Fibroblast of the aortic adventitia (primary cell): Measurements from ENCODE around the gene TARS1. TPM values are rescaled to one million over a fixed set of nuclear protein-coding genes. Genes with fewer than 3 reads are reported as not detected.

Source experiments
- DNase-seq: peaks from one replicate; pipeline ENCODE4 v3.0.0-alpha.2; 2010; ENCODE audit warnings: low read depth
- H3K4me3 ChIP-seq: 2 replicates; pipeline ENCODE4 v1.5.1; 2011; ENCODE audit warnings: low read depth, mild to moderate bottlenecking, control low read depth, low read length, moderate library complexity
- total RNA-seq: library from RNA; depleted of rRNA; stranded (reverse); fragments of >200 nt; gene quantifications from 2 replicates; pipeline ENCODE4 v1.2.3, GENCODE V29; 2012; ENCODE audit warnings: low replicate concordance
- TF ChIP-seq, protein P1 (sequence below): IDR thresholded peaks from 2 replicates; pipeline ENCODE4 v1.5.1; 2011; ENCODE audit warnings: mild to moderate bottlenecking, low read length, control low read depth, inconsistent platforms; ENCODE audit not compliant: insufficient read depth

Gene TARS1
- total RNA-seq, 1 donor: 328 TPM

DNA sequence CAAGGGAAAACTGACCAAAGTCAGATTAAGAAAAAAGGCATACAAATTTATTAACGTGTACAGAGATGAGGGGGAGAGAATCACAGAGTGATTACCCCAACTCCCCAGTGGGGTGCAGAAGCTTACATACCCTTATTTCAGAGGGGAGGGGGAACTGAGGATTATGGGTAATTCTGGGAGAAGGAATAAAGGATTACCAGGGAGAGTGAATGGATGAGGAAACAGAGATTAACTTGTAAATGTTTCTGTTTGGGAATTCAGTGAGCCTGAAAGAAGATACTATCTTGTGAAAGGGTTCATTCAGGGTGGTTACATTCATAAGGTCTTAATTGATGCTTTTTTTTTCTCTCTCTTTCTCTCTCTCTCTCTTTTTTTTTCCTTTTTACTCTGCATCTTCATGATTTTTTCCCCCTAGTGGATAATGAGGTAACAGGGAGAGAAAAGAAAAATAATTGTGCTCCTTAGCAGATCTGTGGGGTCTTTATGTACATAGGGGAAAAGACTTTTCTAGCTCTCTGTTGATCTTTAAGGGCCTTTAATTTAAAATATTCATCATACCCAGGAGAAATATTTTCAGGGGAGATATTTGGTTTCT is 49.4 kb downstream of the TARS1 start:
- no peak for DNase-seq
- no peak overlapping the region for H3K4me3 ChIP-seq
- TF ChIP-seq, protein P1, sequence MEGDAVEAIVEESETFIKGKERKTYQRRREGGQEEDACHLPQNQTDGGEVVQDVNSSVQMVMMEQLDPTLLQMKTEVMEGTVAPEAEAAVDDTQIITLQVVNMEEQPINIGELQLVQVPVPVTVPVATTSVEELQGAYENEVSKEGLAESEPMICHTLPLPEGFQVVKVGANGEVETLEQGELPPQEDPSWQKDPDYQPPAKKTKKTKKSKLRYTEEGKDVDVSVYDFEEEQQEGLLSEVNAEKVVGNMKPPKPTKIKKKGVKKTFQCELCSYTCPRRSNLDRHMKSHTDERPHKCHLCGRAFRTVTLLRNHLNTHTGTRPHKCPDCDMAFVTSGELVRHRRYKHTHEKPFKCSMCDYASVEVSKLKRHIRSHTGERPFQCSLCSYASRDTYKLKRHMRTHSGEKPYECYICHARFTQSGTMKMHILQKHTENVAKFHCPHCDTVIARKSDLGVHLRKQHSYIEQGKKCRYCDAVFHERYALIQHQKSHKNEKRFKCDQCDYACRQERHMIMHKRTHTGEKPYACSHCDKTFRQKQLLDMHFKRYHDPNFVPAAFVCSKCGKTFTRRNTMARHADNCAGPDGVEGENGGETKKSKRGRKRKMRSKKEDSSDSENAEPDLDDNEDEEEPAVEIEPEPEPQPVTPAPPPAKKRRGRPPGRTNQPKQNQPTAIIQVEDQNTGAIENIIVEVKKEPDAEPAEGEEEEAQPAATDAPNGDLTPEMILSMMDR: no peak

DNA sequence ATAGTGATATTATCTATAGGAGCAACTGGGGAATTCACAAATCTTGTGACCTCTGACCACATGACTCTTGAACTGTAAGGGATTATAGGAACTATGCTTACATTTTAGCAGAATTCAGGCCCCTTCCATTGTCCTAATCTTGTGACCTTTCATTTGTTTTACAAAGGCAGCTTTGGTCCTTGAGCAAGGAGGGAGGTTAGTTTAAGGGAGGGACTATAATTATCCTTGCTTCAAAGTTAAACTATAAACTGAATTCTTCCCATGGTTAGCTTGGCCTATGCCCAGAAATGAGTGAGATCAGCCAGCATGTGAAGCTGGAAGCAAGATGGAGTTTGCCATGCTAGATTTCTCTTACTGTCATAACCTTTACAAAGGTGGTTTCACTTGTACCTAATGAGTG is 51.2 kb downstream of the TARS1 start:
- peak; percentile 20 for DNase-seq
- TF ChIP-seq, protein P1: no peak
- H3K4me3 ChIP-seq: no peak overlapping the region

DNA sequence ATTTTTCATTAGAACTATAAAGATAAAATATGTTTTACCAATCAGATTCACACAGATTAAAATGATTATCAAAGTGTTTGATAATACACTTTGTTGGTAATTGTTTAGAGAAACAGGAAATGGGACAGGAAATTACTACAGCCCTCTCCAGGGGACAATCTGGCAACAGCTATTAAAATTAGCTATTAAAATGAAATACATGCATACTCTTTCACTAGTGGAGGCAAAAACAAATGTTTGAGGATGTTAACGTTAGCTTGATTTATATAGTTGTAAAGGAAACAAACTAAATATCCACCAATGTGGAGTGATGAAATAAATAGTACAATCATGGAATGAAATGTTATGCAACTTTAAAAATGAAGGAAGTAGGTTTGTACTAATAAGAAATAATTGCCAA is 53.7 kb downstream of the TARS1 start:
- H3K4me3 ChIP-seq: no peak overlapping the region
- TF ChIP-seq, protein P1: no peak
- DNase-seq: no peak

DNA sequence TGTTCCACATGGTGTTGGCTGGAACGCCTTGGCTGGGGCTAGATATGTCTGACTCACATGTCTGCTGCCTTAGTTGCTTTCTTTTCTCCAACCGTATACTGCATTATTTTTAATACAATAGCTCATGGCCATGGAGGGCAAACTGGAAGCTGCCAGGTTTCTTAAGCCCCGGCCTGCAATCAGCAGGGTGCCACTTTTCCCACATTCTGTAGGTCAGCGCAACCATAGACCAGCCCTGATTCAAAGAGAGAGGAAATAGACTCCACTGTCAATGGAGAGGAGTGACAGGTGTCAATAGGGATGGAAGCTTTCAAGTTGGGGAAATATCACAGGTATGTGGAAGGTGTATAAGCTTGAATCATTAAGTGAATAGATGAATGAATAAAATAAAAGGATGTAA is 60.5 kb downstream of the TARS1 start:
- no peak overlapping the region for H3K4me3 ChIP-seq
- TF ChIP-seq, protein P1: no peak
- DNase-seq: no peak

DNA sequence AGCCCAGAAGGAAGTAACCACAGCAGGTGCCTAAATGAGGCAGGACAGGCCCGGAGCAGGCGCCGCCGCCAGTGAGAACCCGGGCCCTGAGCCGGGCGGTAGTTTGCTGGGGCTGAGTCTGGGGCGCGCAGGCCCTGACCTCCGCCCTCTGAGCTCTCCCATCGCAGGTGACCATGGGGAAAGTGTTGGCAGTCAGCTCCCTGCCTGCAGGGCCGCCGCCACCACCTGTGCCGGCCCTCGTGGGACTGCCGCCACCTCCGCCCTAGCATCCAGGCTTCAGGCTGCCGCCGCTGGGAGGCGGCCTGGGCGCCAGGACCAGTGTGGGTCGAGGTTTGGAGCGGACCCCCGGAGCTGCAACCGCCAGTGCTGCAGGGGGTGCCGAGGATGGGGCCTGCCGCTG is 61.1 kb downstream of the TARS1 start:
- DNase-seq: no peak
- TF ChIP-seq, protein P1: no peak
- no peak overlapping the region for H3K4me3 ChIP-seq

DNA sequence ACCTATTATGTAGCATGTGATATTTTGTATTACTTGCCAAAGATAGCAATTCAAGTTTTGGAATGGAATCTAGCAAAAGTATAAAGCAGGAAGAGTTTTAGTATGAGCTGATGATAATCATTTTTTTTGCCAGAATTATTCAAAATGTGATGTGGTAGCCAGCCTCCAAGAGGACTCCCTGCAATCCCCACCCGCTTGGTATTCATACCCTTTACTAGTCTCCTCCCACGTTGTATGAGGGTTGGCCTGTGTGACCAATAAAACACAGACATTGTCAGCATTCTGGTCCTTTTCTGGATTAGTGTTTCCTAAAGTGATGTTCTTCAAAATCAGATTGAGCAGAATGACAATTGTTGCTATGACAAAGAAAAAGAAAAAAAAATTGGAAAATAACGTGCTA is 63.8 kb downstream of the TARS1 start:
- peak; percentile 7 for DNase-seq
- TF ChIP-seq, protein P1: no peak
- H3K4me3 ChIP-seq: no peak overlapping the region

DNA sequence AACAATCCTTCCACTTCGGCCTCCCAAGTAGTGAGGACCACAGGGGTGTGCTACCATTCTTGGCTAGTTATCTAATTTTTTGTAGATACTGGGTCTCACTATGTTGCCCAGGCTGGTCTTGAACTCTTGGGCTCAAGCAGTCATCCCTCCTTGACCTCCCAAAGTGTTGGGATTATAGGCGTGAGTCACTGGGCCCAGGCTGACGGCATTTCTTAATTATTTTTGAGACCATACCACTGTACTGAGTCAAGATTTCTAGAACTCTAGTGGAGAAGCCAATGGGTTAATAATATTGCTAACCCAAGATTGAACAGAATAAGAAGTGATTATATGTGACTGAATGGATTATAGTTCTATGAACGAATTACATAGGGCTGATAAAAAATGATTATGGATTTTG is 66.7 kb downstream of the TARS1 start:
- DNase-seq: no peak
- no peak overlapping the region for H3K4me3 ChIP-seq
- TF ChIP-seq, protein P1: no peak
